ENCODE results near the gene MYO1A.

MYO1A gene

GRCh38 chr12:56995930-56996496 lies 53.9 kb downstream of the MYO1A start:
- no peak for TF ChIP-seq CTCF (IDR thresholded peaks at IDR 0.05; ENCODE audit: insufficient read depth, missing control alignments)
- DNase-seq (ENCODE audit: insufficient read length, low spot score) (no peak), FAIRE-seq (no peak)

GRCh38 chr12:56995201-56995929 lies 54.6 kb downstream of the MYO1A start:
- FAIRE-seq, result no peak
- no peak for DNase-seq (ENCODE audit: insufficient read length, low spot score)
- TF ChIP-seq CTCF (IDR thresholded peaks at IDR 0.05; ENCODE audit: insufficient read depth, missing control alignments), result no peak

GRCh38 chr12:56994231-56994746 lies 55.6 kb downstream of the MYO1A start:
- FAIRE-seq, result no peak
- no peak for DNase-seq (ENCODE audit: insufficient read length, low spot score)
- no peak for TF ChIP-seq CTCF (IDR thresholded peaks at IDR 0.05; ENCODE audit: insufficient read depth, missing control alignments)

GRCh38 chr12:56993346-56993745 lies 56.6 kb downstream of the MYO1A start:
- DNase-seq (ENCODE audit: insufficient read length, low spot score) (no peak), FAIRE-seq (no peak)
- no peak for TF ChIP-seq CTCF (IDR thresholded peaks at IDR 0.05; ENCODE audit: insufficient read depth, missing control alignments)

GRCh38 chr12:56991319-56992246 lies 58.3 kb downstream of the MYO1A start:
- no peak for TF ChIP-seq CTCF (IDR thresholded peaks at IDR 0.05; ENCODE audit: insufficient read depth, missing control alignments)
- DNase-seq (ENCODE audit: insufficient read length, low spot score) (no peak), FAIRE-seq (no peak)

GRCh38 chr12:56990648-56991318 lies 59.1 kb downstream of the MYO1A start:
- FAIRE-seq (no peak), DNase-seq (ENCODE audit: insufficient read length, low spot score) (no peak)
- no peak for TF ChIP-seq CTCF (IDR thresholded peaks at IDR 0.05; ENCODE audit: insufficient read depth, missing control alignments)

Measured in D721Med (cell line).